Parathyroid adenoma (tissue), 2 donors: Measurements from ENCODE around the gene TBCD.
"Not testable (repeated sequence)": the region's sequence is repeated elsewhere in the genome, so short reads cannot be mapped to it uniquely, and the experiment has no call there.

ENCODE experiments used
- H2AFZ ChIP-seq: fragments of 300-600 bp; sonication (generic); one replicate; pipeline ENCODE4 v1.7.0; 2017; ENCODE audit warnings: antibody characterized with exemption, mild to moderate bottlenecking
- H3K27ac ChIP-seq: fragments of 300-600 bp; sonication (generic); one replicate; pipeline ENCODE4 v1.7.0; 2017
- H3K27me3 ChIP-seq: fragments of 300-600 bp; sonication (generic); one replicate; pipeline ENCODE4 v1.7.0; 2017; ENCODE audit warnings: low read length; ENCODE audit not compliant: control insufficient read depth, insufficient read depth
- H3K36me3 ChIP-seq: fragments of 300-600 bp; sonication (generic); one replicate; pipeline ENCODE4 v1.7.0; 2017; ENCODE audit warnings: low read length; ENCODE audit not compliant: control insufficient read depth, insufficient read depth
- H3K4me1 ChIP-seq: fragments of 300-600 bp; sonication (generic); one replicate; pipeline ENCODE4 v1.7.0; 2017; ENCODE audit warnings: control low read depth
- H3K4me2 ChIP-seq: fragments of 300-600 bp; sonication (generic); one replicate; pipeline ENCODE4 v1.7.0; 2017; ENCODE audit warnings: low read length
- H3K4me3 ChIP-seq: fragments of 300-600 bp; sonication (generic); one replicate; pipeline ENCODE4 v1.7.0; 2017; ENCODE audit warnings: low read depth, low read length
- H3K79me2 ChIP-seq: fragments of 300-600 bp; sonication (generic); one replicate; pipeline ENCODE4 v1.7.0; 2017; ENCODE audit warnings: control low read depth
- H3K9ac ChIP-seq: fragments of 300-600 bp; sonication (generic); one replicate; pipeline ENCODE4 v1.7.0; 2017; ENCODE audit warnings: mild to moderate bottlenecking
- H3K9me3 ChIP-seq: fragments of 300-600 bp; sonication (generic); one replicate; pipeline ENCODE4 v1.7.0; 2017; ENCODE audit warnings: low read length; ENCODE audit not compliant: control insufficient read depth
- CTCF ChIP-seq: fragments of 300-600 bp; sonication (generic); IDR thresholded peaks from one replicate; pipeline ENCODE4 v1.7.0; 2017; ENCODE audit warnings: antibody characterized with exemption, mild to moderate bottlenecking
- donor health status: primary hyperparathyroidism.

Gene TBCD

GRCh38 chr17:82775001-82775823, 23.3 kb downstream of the TBCD start:
- Histone ChIP-seq H3K27me3 (no peaks in the 10 kb centered on the region), H3K27ac (no peak overlapping the region), H3K4me3 (no peak overlapping the region), H3K4me1 (peaks cover 4% of the 10 kb centered on the region), H3K4me2 (no peak overlapping the region), H3K9me3 (no peaks in the 10 kb centered on the region), H3K36me3 (no peaks in the 10 kb centered on the region), H3K79me2 (peaks cover 18% of the 10 kb centered on the region), H2AFZ (peak overlapping the region; percentile 7), H3K9ac (no peak overlapping the region)
- TF ChIP-seq CTCF = peak; percentile 88

- peaks cover 4% of the 10 kb centered on the region for H3K4me1 ChIP-seq
- no peaks in the 10 kb centered on the region for H3K27me3 ChIP-seq
- no peak for TF ChIP-seq CTCF
- H2AFZ ChIP-seq = no peak overlapping the region
- peaks cover 19% of the 10 kb centered on the region for H3K79me2 ChIP-seq
- H3K36me3 ChIP-seq = no peaks in the 10 kb centered on the region
- H3K9me3 ChIP-seq = no peaks in the 10 kb centered on the region
- H3K4me2 ChIP-seq = no peak overlapping the region
- H3K27ac ChIP-seq = no peak overlapping the region
- H3K9ac ChIP-seq = no peak overlapping the region
- no peak overlapping the region for H3K4me3 ChIP-seq
Measured at GRCh38 chr17:82776454-82776853, 24.6 kb downstream of the TBCD start.

- TF ChIP-seq CTCF = peak; percentile 22
- not testable (repeated sequence) for H3K9me3 ChIP-seq, H3K9ac ChIP-seq, H3K4me2 ChIP-seq, H3K4me1 ChIP-seq, H3K4me3 ChIP-seq, H2AFZ ChIP-seq, H3K27ac ChIP-seq, H3K36me3 ChIP-seq, H3K27me3 ChIP-seq
- H3K79me2 ChIP-seq = peaks cover 24% of the 10 kb centered on the region
Measured at GRCh38 chr17:82777778-82778375, 26.0 kb downstream of the TBCD start.

GRCh38 chr17:82779541-82779940, 27.7 kb downstream of the TBCD start:
- no peak for TF ChIP-seq CTCF
- Histone ChIP-seq H3K36me3 (no peaks in the 10 kb centered on the region), H3K4me3 (no peak overlapping the region), H3K79me2 (peaks cover 24% of the 10 kb centered on the region), H3K4me2 (no peak overlapping the region), H3K4me1 (peaks cover 4% of the 10 kb centered on the region), H3K9me3 (no peaks in the 10 kb centered on the region), H3K27ac (no peak overlapping the region), H3K9ac (no peak overlapping the region), H2AFZ (no peak overlapping the region), H3K27me3 (no peaks in the 10 kb centered on the region)
